D721Med (cell line): ENCODE data around the gene PEPD.

Experiments used
- DNase-seq: peaks from one replicate; pipeline ENCODE4 v3.0.0; 2011; ENCODE audit warnings: low spot score; ENCODE audit not compliant: insufficient read length
- FAIRE-seq: peaks from 2 replicates; lab custom pipeline; 2011; peaks lifted over from hg19 to GRCh38; lab: Jason Lieb, UNC
- CTCF ChIP-seq: IDR thresholded peaks from 2 replicates; pipeline ENCODE4 v1.5.1; 2012; ENCODE audit warnings: mild to moderate bottlenecking, control low read depth; ENCODE audit not compliant: insufficient read depth; ENCODE audit errors: missing control alignments

PEPD gene

GRCh38 chr19:33529094-33529676, 7.6 kb upstream of the PEPD start:
- no peak for DNase-seq
- FAIRE-seq, result no peak
- no peak for TF ChIP-seq CTCF

GRCh38 chr19:33528404-33528803, 6.8 kb upstream of the PEPD start:
- DNase-seq, result no peak
- TF ChIP-seq CTCF, result no peak
- FAIRE-seq, result no peak

GRCh38 chr19:33527125-33527524, 5.5 kb upstream of the PEPD start:
- DNase-seq (no peak), FAIRE-seq (no peak)

GRCh38 chr19:33524024-33524664, 2.6 kb upstream of the PEPD start:
- TF ChIP-seq CTCF, result no peak
- DNase-seq (no peak), FAIRE-seq (no peak)

More at GRCh38 chr19:33527125-33527524, 5.5 kb upstream of the PEPD start:
- no peak for TF ChIP-seq CTCF

GRCh38 chr19:33523167-33523566, 1.6 kb upstream of the PEPD start:
- no peak for TF ChIP-seq CTCF
- DNase-seq (no peak), FAIRE-seq (no peak)

GRCh38 chr19:33522371-33522662, 726 bp upstream of the PEPD start:
- no peak for TF ChIP-seq CTCF
- FAIRE-seq (no peak), DNase-seq (no peak)

GRCh38 chr19:33520844-33521479, 629 bp downstream of the PEPD start:
- no peak for FAIRE-seq

More at GRCh38 chr19:33520844-33521479, 629 bp downstream of the PEPD start:
- no peak for DNase-seq
- TF ChIP-seq CTCF, result no peak
